GM12872 (cell line): ENCODE measurements around the gene COL6A3.

ENCODE experiments used
- CTCF ChIP-seq: IDR thresholded peaks from 3 replicates; pipeline ENCODE4 v1.5.1; 2011; ENCODE audit warnings: low read depth, mild to moderate bottlenecking, low read length, moderate library complexity; ENCODE audit not compliant: insufficient read depth

COL6A3 gene

GRCh38 chr2:237448626-237449025 lies 34.7 kb upstream of the COL6A3 start:
- no peak for TF ChIP-seq CTCF

- no peak for TF ChIP-seq CTCF
Observed at GRCh38 chr2:237448171-237448570, 34.2 kb upstream of the COL6A3 start.

- TF ChIP-seq CTCF, result no peak
Observed at GRCh38 chr2:237447496-237447895, 33.5 kb upstream of the COL6A3 start.

- TF ChIP-seq CTCF, result no peak
Observed at GRCh38 chr2:237446338-237446665, 32.3 kb upstream of the COL6A3 start.

- TF ChIP-seq CTCF, result no peak
Observed at GRCh38 chr2:237445611-237446337, 31.8 kb upstream of the COL6A3 start.

- no peak for TF ChIP-seq CTCF
Observed at GRCh38 chr2:237444071-237444470, 30.1 kb upstream of the COL6A3 start.

GRCh38 chr2:237441605-237442274 lies 27.8 kb upstream of the COL6A3 start:
- no peak for TF ChIP-seq CTCF
